GM10266 (cell line): ENCODE results near the gene IL36A.

Experiments
- DNase-seq: peaks from one replicate; pipeline ENCODE4 v3.0.0; 2012; ENCODE audit errors: extremely low spot score
- CTCF ChIP-seq: IDR thresholded peaks from 2 replicates; pipeline ENCODE4 v1.5.1; 2012; ENCODE audit warnings: mild to moderate bottlenecking, low read depth; ENCODE audit not compliant: control insufficient read depth, insufficient read depth; ENCODE audit errors: missing control alignments

The IL36A gene

GRCh38 chr2:113005030-113005509, at the start of gene IL36A:
Gene IL36A (plus strand): TSS chr2:113005459. CDS start chr2:113005872, 413 bp downstream.
- TF ChIP-seq CTCF: no peak
- DNase-seq: no peak

- DNase-seq: no peak
- no peak for TF ChIP-seq CTCF
Observed at GRCh38 chr2:112957511-112957910, 47.7 kb upstream of the IL36A start.

GRCh38 chr2:112958428-112959108, 46.7 kb upstream of the IL36A start:
- peak; percentile 79 for TF ChIP-seq CTCF
- DNase-seq: peak; percentile 63

- no peak for DNase-seq
- TF ChIP-seq CTCF: peak; percentile 8
Observed at GRCh38 chr2:112959109-112959812, 46.0 kb upstream of the IL36A start.

GRCh38 chr2:112960230-112960825, 44.9 kb upstream of the IL36A start:
- TF ChIP-seq CTCF: no peak
- DNase-seq: no peak

GRCh38 chr2:112962308-112963175, 42.7 kb upstream of the IL36A start:
- DNase-seq: no peak
- TF ChIP-seq CTCF: no peak
